ENCODE measurements around the gene EEF1AKMT3.

Gene EEF1AKMT3

GRCh38 chr12:57754411-57755193, 17.8 kb upstream of the EEF1AKMT3 start, which contains the start of gene MARCHF9:
Gene MARCHF9, plus strand, starts transcription at chr12:57755103. Its CDS starts 426 bp downstream, at chr12:57755529.
- no peak within 1 kb of the TSS for H3K9ac ChIP-seq (ENCODE audit: low read depth, low read length)
- no peak within 1 kb of the TSS for H3K27ac ChIP-seq (ENCODE audit: low read depth, low read length)
- peaks cover 18% of the 10 kb centered on the region for H3K4me1 ChIP-seq (ENCODE audit: insufficient read depth, low read length)
- no peaks in the 10 kb centered on the region for H3K9me3 ChIP-seq (ENCODE audit: insufficient read depth, low read depth, low read length)
- WGBS = under 1% methylated on average over 34 of the region's 41 CpGs
- peak within 1 kb of the TSS; percentile 74 for H3K4me3 ChIP-seq (ENCODE audit: low read length)
- H3K36me3 ChIP-seq (ENCODE audit: insufficient read depth, low read length) = peaks cover 12% of the 10 kb centered on the region
- peaks cover 47% of the 10 kb centered on the region for H3K27me3 ChIP-seq (ENCODE audit: insufficient read depth, low read length)

DNA sequence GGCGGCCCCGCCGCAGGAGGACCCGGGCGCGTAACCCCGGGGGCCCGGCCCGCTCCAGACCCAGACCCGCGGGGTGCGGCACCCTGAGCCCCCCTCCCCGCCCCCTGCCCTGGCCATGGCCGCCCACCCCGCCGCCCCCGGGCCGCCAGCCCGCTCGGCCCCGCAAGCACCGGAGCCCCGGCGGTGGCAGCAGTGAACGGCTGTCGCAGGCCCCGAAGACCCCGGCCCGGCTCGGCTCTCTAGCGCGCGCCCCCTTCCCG, 17.3 kb upstream of the EEF1AKMT3 start:
- Histone ChIP-seq H3K4me3 (ENCODE audit: low read length) (peak overlapping the region; percentile 43), H3K4me1 (ENCODE audit: insufficient read depth, low read length) (peaks cover 18% of the 10 kb centered on the region), H3K27ac (ENCODE audit: low read depth, low read length) (no peak overlapping the region), H3K27me3 (ENCODE audit: insufficient read depth, low read length) (peaks cover 47% of the 10 kb centered on the region), H3K36me3 (ENCODE audit: insufficient read depth, low read length) (peaks cover 9% of the 10 kb centered on the region), H3K9me3 (ENCODE audit: insufficient read depth, low read depth, low read length) (no peaks in the 10 kb centered on the region), H3K9ac (ENCODE audit: low read depth, low read length) (no peak overlapping the region)
- WGBS = under 1% methylated on average over 33 of the region's 34 CpGs

GRCh38 chr12:57755454-57756372, 16.7 kb upstream of the EEF1AKMT3 start:
- Histone ChIP-seq H3K4me1 (ENCODE audit: insufficient read depth, low read length) (peaks cover 18% of the 10 kb centered on the region), H3K27me3 (ENCODE audit: insufficient read depth, low read length) (peaks cover 47% of the 10 kb centered on the region), H3K36me3 (ENCODE audit: insufficient read depth, low read length) (peaks cover 4% of the 10 kb centered on the region), H3K9me3 (ENCODE audit: insufficient read depth, low read depth, low read length) (no peaks in the 10 kb centered on the region), H3K4me3 (ENCODE audit: low read length) (peak overlapping the region; percentile 47), H3K9ac (ENCODE audit: low read depth, low read length) (no peak overlapping the region), H3K27ac (ENCODE audit: low read depth, low read length) (no peak overlapping the region)
- WGBS = under 1% methylated on average over 75 of the region's 76 CpGs

DNA sequence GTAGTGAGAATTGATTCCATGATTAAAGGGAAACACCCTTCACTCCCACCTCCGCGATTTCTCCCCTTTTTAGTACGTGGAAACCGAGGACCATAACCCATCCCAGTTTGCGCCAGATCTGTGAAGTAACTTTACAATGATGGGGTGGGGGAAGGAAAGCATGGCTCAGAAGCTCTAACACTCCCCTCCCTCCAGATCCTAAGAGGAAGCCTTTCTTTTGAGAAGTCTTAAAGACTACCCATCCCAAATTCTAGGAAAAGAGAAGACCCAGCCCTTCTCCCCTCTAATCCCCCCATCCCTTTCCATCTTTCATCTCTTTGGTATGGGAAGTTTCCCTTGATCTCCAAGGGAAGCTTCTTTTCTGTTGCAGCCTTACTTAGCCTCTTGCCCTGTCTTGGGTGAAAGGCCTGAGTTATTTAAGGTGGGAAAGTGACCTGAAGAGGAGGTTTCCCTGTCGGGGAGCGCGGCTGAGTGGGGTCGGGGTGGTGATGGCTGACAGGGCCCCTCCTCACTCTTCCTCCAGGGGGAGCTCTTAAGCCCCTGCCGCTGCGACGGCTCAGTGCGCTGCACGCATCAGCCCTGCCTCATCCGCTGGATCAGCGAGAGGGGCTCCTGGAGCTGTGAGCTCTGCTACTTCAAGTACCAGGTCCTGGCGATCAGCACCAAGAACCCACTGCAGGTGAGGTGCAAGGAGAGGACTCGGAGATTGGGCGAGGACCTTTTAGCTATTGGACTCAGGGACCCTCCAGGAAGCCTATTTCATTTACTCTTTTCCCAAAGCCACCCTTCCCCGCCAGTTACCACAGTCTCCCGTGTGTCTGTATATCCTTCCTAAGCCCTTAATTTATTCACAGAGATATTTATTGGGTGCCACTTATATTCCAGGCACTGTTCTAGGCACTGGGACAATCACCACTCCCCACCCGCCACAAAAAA, 15.7 kb upstream of the EEF1AKMT3 start:
- Histone ChIP-seq H3K4me3 (ENCODE audit: low read length) (peak overlapping the region; percentile 47), H3K36me3 (ENCODE audit: insufficient read depth, low read length) (no peaks in the 10 kb centered on the region), H3K4me1 (ENCODE audit: insufficient read depth, low read length) (peaks cover 18% of the 10 kb centered on the region), H3K27me3 (ENCODE audit: insufficient read depth, low read length) (peaks cover 47% of the 10 kb centered on the region), H3K27ac (ENCODE audit: low read depth, low read length) (no peak overlapping the region), H3K9me3 (ENCODE audit: insufficient read depth, low read depth, low read length) (no peaks in the 10 kb centered on the region), H3K9ac (ENCODE audit: low read depth, low read length) (no peak overlapping the region)
- WGBS = 16% methylated on average over 16 of the region's 22 CpGs

DNA sequence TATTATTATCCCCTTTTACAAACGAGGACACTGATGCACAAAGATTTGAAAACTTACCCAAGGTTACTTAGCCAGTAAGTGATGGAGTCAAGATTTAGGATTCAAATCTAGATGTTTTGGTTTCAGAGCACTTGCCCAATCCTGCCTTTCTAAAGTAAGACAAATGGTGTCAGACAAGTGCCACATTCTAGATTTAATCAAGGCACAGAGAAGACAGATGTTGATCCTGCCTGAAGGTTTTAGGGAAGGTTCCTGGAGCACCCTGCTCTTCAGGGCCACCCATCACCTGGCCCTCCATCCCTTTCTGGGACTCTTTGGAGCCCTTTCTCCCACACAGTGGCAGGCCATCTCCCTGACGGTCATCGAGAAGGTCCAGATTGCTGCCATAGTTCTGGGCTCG, 14.6 kb upstream of the EEF1AKMT3 start:
- WGBS = 94% methylated on average over 4 of the region's 4 CpGs
- peaks cover 56% of the 10 kb centered on the region for H3K27me3 ChIP-seq (ENCODE audit: insufficient read depth, low read length)
- H3K4me1 ChIP-seq (ENCODE audit: insufficient read depth, low read length) = peaks cover 16% of the 10 kb centered on the region
- no peak overlapping the region for H3K27ac ChIP-seq (ENCODE audit: low read depth, low read length)
- no peak overlapping the region for H3K4me3 ChIP-seq (ENCODE audit: low read length)
- no peaks in the 10 kb centered on the region for H3K36me3 ChIP-seq (ENCODE audit: insufficient read depth, low read length)
- no peak overlapping the region for H3K9ac ChIP-seq (ENCODE audit: low read depth, low read length)
- no peaks in the 10 kb centered on the region for H3K9me3 ChIP-seq (ENCODE audit: insufficient read depth, low read depth, low read length)

DNA sequence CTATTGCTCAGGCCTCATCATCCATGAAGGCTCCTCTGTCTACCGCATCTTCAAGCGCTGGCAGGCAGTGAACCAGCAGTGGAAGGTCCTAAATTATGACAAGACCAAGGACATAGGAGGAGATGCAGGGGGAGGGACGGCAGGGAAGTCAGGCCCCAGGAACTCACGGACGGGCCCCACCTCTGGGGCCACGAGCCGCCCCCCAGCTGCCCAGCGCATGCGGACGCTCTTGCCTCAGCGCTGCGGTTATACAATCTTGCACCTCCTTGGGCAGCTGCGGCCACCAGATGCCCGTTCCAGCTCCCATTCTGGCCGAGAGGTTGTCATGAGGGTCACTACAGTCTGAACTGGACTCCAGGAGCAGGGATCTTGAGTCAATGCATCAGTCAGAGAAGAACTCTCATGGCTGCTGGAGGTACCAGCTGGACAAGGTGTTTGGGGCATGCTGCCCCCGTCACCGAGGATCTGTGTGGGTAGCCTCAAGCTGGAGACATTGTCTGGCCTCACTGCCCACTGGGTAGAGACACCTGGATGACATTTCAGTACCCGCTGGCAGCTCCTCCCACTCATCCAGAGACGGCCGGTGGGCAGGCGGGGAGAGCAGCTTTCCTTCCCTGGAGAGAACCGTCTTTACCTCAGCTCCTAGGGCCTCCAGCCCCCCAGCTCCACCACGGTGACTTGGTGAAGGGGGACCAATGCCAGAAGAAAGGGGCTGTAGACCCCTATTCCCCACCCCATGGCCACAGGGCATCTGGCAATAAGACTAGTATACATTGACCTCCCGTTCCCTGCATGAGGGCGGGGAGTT, 13.7 kb upstream of the EEF1AKMT3 start:
- WGBS = 91% methylated on average over 25 of the region's 25 CpGs
- Histone ChIP-seq H3K9ac (ENCODE audit: low read depth, low read length) (no peak overlapping the region), H3K9me3 (ENCODE audit: insufficient read depth, low read depth, low read length) (no peaks in the 10 kb centered on the region), H3K4me3 (ENCODE audit: low read length) (no peak overlapping the region), H3K36me3 (ENCODE audit: insufficient read depth, low read length) (no peaks in the 10 kb centered on the region), H3K4me1 (ENCODE audit: insufficient read depth, low read length) (peaks cover 10% of the 10 kb centered on the region; the same call in 1 of the 2 replicates), H3K27ac (ENCODE audit: low read depth, low read length) (no peak overlapping the region), H3K27me3 (ENCODE audit: insufficient read depth, low read length) (peaks cover 57% of the 10 kb centered on the region)

DNA sequence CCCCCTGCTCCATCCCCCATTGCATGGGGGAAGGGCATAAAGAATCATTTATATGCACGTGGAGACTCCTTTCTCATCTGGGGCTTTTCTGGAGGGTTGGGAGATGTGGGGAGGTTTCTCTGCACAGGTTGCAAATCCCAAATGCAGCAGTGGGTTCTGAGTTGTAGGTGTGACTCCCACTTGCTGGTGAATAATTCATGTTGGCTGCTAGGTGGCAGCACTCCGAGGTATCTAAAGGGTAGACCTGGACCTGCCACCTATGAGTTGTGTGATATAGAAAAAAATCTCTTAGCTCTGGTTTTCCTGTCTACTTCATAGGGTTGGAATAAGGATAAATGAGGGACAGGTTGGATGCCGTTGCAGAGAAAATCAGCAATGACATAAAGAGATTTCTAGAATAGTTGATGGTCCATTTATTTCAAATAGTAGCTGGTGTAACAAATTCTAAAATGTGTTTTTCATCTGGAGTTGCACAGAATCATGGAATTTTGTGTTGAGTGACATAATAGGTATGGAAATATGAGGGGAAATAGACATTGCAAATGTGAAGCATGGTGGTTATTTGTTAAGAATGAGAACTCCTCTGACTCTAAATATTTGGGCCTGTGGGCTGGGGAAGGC, 12.9 kb upstream of the EEF1AKMT3 start:
- Histone ChIP-seq H3K4me1 (ENCODE audit: insufficient read depth, low read length) (0 out of 2 replicates have a peak, but pooled peaks cover 6% of the 10 kb centered on the region), H3K4me3 (ENCODE audit: low read length) (no peak overlapping the region), H3K9ac (ENCODE audit: low read depth, low read length) (no peak overlapping the region), H3K9me3 (ENCODE audit: insufficient read depth, low read depth, low read length) (no peaks in the 10 kb centered on the region), H3K36me3 (ENCODE audit: insufficient read depth, low read length) (no peaks in the 10 kb centered on the region), H3K27ac (ENCODE audit: low read depth, low read length) (no peak overlapping the region), H3K27me3 (ENCODE audit: insufficient read depth, low read length) (peaks cover 57% of the 10 kb centered on the region)
- WGBS = 30% methylated on average over 3 of the region's 3 CpGs

GRCh38 chr12:57760347-57760982, 11.9 kb upstream of the EEF1AKMT3 start:
- no peaks in the 10 kb centered on the region for H3K9me3 ChIP-seq (ENCODE audit: insufficient read depth, low read depth, low read length)
- no peak overlapping the region for H3K27ac ChIP-seq (ENCODE audit: low read depth, low read length)
- H3K4me1 ChIP-seq (ENCODE audit: insufficient read depth, low read length) = 0 out of 2 replicates have a peak, but pooled peaks cover 6% of the 10 kb centered on the region
- no peak overlapping the region for H3K4me3 ChIP-seq (ENCODE audit: low read length)
- no peaks in the 10 kb centered on the region for H3K36me3 ChIP-seq (ENCODE audit: insufficient read depth, low read length)
- peaks cover 64% of the 10 kb centered on the region for H3K27me3 ChIP-seq (ENCODE audit: insufficient read depth, low read length)
- H3K9ac ChIP-seq (ENCODE audit: low read depth, low read length) = no peak overlapping the region
- 96% methylated on average over 1 of the region's 3 CpGs for WGBS

- Histone ChIP-seq H3K9me3 (ENCODE audit: insufficient read depth, low read depth, low read length) (no peaks in the 10 kb centered on the region), H3K4me3 (ENCODE audit: low read length) (no peak overlapping the region), H3K36me3 (ENCODE audit: insufficient read depth, low read length) (no peaks in the 10 kb centered on the region), H3K4me1 (ENCODE audit: insufficient read depth, low read length) (0 out of 2 replicates have a peak, but pooled peaks cover 3% of the 10 kb centered on the region), H3K27me3 (ENCODE audit: insufficient read depth, low read length) (peaks cover 64% of the 10 kb centered on the region), H3K27ac (ENCODE audit: low read depth, low read length) (no peak overlapping the region), H3K9ac (ENCODE audit: low read depth, low read length) (no peak overlapping the region)
- 85% methylated on average over 4 of the region's 4 CpGs for WGBS
These were observed 10.9 kb upstream of the EEF1AKMT3 start for GRCh38 chr12:57761391-57761998.
